ENCODE measurements around the gene PHYHD1.

Gene PHYHD1

GRCh38 chr9:128920381-128921058 is at the start of gene PHYHD1:
TSS of gene PHYHD1 (plus strand) at chr9:128920982. CDS start at chr9:128922324, 1,342 bp downstream.
- DNase-seq: peak; percentile 89

- peak; percentile 15 for DNase-seq
Measured at GRCh38 chr9:128877852-128878251, 42.9 kb upstream of the PHYHD1 start.

GRCh38 chr9:128881884-128882676 is 38.7 kb upstream of the PHYHD1 start, which contains the start of the genes KYAT1 and LRRC8A:
TSS of gene KYAT1 (minus strand) at chr9:128881950. CDS start at chr9:128845405, 36,545 bp downstream.
TSS of gene LRRC8A (plus strand) at chr9:128882133. CDS start at chr9:128907165, 25,032 bp downstream.
- DNase-seq: peak; percentile 97

GRCh38 chr9:128882677-128883603 is 37.8 kb upstream of the PHYHD1 start:
- DNase-seq: peak; percentile 42

- no peak for DNase-seq
Measured at GRCh38 chr9:128884164-128884563, 36.6 kb upstream of the PHYHD1 start.

- no peak for DNase-seq
Measured at GRCh38 chr9:128885376-128885775, 35.4 kb upstream of the PHYHD1 start.

GRCh38 chr9:128885798-128886197 is 35.0 kb upstream of the PHYHD1 start:
- DNase-seq: no peak

- no peak for DNase-seq
Measured at GRCh38 chr9:128886211-128886891, 34.4 kb upstream of the PHYHD1 start.

GRCh38 chr9:128887049-128887448 is 33.7 kb upstream of the PHYHD1 start:
- DNase-seq: no peak

- DNase-seq: no peak
Measured at GRCh38 chr9:128887914-128888350, 32.9 kb upstream of the PHYHD1 start.

- no peak for DNase-seq
Measured at GRCh38 chr9:128891321-128892220, 29.2 kb upstream of the PHYHD1 start.

GRCh38 chr9:128892221-128892921 is 28.4 kb upstream of the PHYHD1 start:
- no peak for DNase-seq

- no peak for DNase-seq
Measured at GRCh38 chr9:128893354-128893753, 27.4 kb upstream of the PHYHD1 start.

- no peak for DNase-seq
Measured at GRCh38 chr9:128894764-128895163, 26.0 kb upstream of the PHYHD1 start.

- DNase-seq: no peak
Measured at GRCh38 chr9:128895556-128895955, 25.2 kb upstream of the PHYHD1 start.

- DNase-seq: no peak
Measured at GRCh38 chr9:128898382-128898781, 22.4 kb upstream of the PHYHD1 start.

- no peak for DNase-seq
Measured at GRCh38 chr9:128898845-128899565, 21.8 kb upstream of the PHYHD1 start.

- no peak for DNase-seq
Measured at GRCh38 chr9:128899566-128900322, 21.0 kb upstream of the PHYHD1 start.

GRCh38 chr9:128901379-128901778 is 19.4 kb upstream of the PHYHD1 start:
- no peak for DNase-seq
